Endothelial cell of umbilical vein (primary cell): Measurements from ENCODE around the gene MTX1. TPM values are rescaled to one million over a fixed set of nuclear protein-coding genes. Genes with fewer than 3 reads are reported as not detected.
"Not testable (repeated sequence)": the region's sequence is repeated elsewhere in the genome, so short reads cannot be mapped to it uniquely, and the experiment has no call there.

ENCODE experiments used
- BruUV-seq: library from RNA; stranded (reverse); fragments of 400-500 nt; replicated peaks from 2 replicates; lab custom pipeline; 2021; lab: Mats Ljungman, UMichigan
- CTCF ChIA-PET: fragments of 300-600, 350-600 bp; sonication (Branson Sonifier 250); formaldehyde crosslinking; loops from one replicate; lab custom pipeline; 2021; ENCODE audit warnings: antibody characterized with exemption, inconsistent platforms; lab: Charles Lee
- POLR2A ChIA-PET: fragments of 300-600, 350-600 bp; sonication (Branson Sonifier 250); formaldehyde crosslinking; loops from one replicate; lab custom pipeline; 2021; ENCODE audit warnings: antibody characterized with exemption, inconsistent platforms; lab: Charles Lee
- DNase-seq: peaks from one replicate; pipeline ENCODE4 v3.0.0-alpha.2; 2011; ENCODE audit warnings: low read depth, low spot score
- FAIRE-seq: peaks from 2 replicates; lab custom pipeline; 2011; peaks lifted over from hg19 to GRCh38; lab: Jason Lieb, UNC
- H2AFZ ChIP-seq: 2 replicates; pipeline ENCODE4 v1.6.0; 2012; ENCODE audit warnings: low read depth, low read length, control low read depth, inconsistent platforms
- H3K27ac ChIP-seq: 2 replicates; pipeline ENCODE4 v1.5.1; 2011; ENCODE audit warnings: low read depth, mild to moderate bottlenecking, control low read depth, low read length, moderate library complexity; ENCODE audit not compliant: insufficient read depth
- H3K27me3 ChIP-seq, 2 experiments: 2 replicates each; pipeline versions ENCODE4 v1.6.0 to v1.6.1; 2011; ENCODE audit warnings: low read length in 2 of 2, mixed read lengths in 1 of 2; ENCODE audit not compliant: control insufficient read depth in 2 of 2, insufficient read depth in 2 of 2
- H3K36me3 ChIP-seq, 2 experiments: 2 replicates in 1 of 2; 3 replicates in 1 of 2; pipeline ENCODE4 v1.5.1; 2011; ENCODE audit warnings: low read length in 2 of 2, mild to moderate bottlenecking in 1 of 2, moderate library complexity in 1 of 2; ENCODE audit not compliant: control insufficient read depth in 2 of 2, insufficient read depth in 2 of 2; ENCODE audit errors: extremely low read depth in 1 of 2
- H3K4me1 ChIP-seq: 3 replicates; pipeline ENCODE4 v1.5.1; 2011; ENCODE audit warnings: mild to moderate bottlenecking, low read length; ENCODE audit not compliant: control insufficient read depth, insufficient read depth; ENCODE audit errors: extremely low read depth
- H3K4me2 ChIP-seq: 2 replicates; pipeline ENCODE4 v1.6.1; 2011; ENCODE audit warnings: low read length, control low read depth, mixed read lengths; ENCODE audit not compliant: insufficient read depth
- H3K4me3 ChIP-seq, 3 experiments: fragments of 200-600 bp in 1 of 3; sonication (generic), shearing (Covaris generic) in 1 of 3; replicated peaks in 1 of 3; 2 replicates each; pipeline ENCODE4 v1.5.1; 2011 to 2016; ENCODE audit warnings: control low read depth in 3 of 3, low read length in 3 of 3, mild to moderate bottlenecking in 2 of 3, inconsistent platforms in 1 of 3, low read depth in 1 of 3, moderate library complexity in 1 of 3; ENCODE audit not compliant: insufficient read depth in 1 of 3
- H3K79me2 ChIP-seq: 2 replicates; pipeline ENCODE4 v1.6.0; 2012; ENCODE audit warnings: low read length, inconsistent platforms; ENCODE audit not compliant: control insufficient read depth, insufficient read depth
- H3K9ac ChIP-seq: replicated peaks from 2 replicates; pipeline ENCODE3; 2011; ENCODE audit warnings: low read length, control low read depth; ENCODE audit not compliant: insufficient read depth; ENCODE audit errors: extremely low read depth
- H3K9me1 ChIP-seq: replicated peaks from 3 replicates; pipeline ENCODE4 v1.6.0; 2011; ENCODE audit warnings: mild to moderate bottlenecking, low read length; ENCODE audit not compliant: control insufficient read depth, insufficient read depth; ENCODE audit errors: extremely low read depth
- H3K9me3 ChIP-seq: replicated peaks from 2 replicates; pipeline ENCODE4 v1.5.1; 2012; ENCODE audit warnings: low read length, inconsistent platforms; ENCODE audit not compliant: control insufficient read depth, insufficient read depth
- H4K20me1 ChIP-seq: replicated peaks from 2 replicates; pipeline ENCODE3; 2011; ENCODE audit warnings: mild to moderate bottlenecking, low read length; ENCODE audit not compliant: control insufficient read depth, insufficient read depth; ENCODE audit errors: extremely low read depth
- FOS ChIP-seq: IDR thresholded peaks from 2 replicates; pipeline ENCODE4 v1.6.1; 2011; ENCODE audit warnings: mild to moderate bottlenecking, low read length, moderate library complexity, borderline replicate concordance; ENCODE audit not compliant: insufficient read depth
- GATA2 ChIP-seq: IDR thresholded peaks from 2 replicates; pipeline ENCODE4 v1.7.0; 2011; ENCODE audit warnings: low read depth, mild to moderate bottlenecking, moderate library complexity, mixed read lengths, low read length; ENCODE audit not compliant: insufficient read length, insufficient read depth
- JUN ChIP-seq: IDR thresholded peaks from 2 replicates; pipeline ENCODE4 v1.6.1; 2011; ENCODE audit warnings: borderline replicate concordance, low read depth; ENCODE audit not compliant: insufficient read length, insufficient read depth
- MYC ChIP-seq: IDR thresholded peaks from one replicate; pipeline ENCODE4 v1.6.1; 2011; ENCODE audit warnings: mild to moderate bottlenecking, low read depth, low read length
- POLR2A ChIP-seq: IDR thresholded peaks from 2 replicates; pipeline ENCODE4 v1.6.1; 2012; ENCODE audit warnings: low read depth, mild to moderate bottlenecking, control low read depth, low read length
- dilution Hi-C: fragments of 300-500 bp; cut with MboI; formaldehyde crosslinking; loops from one replicate; pipeline ENCODE4 v1.15.0; 2019; ENCODE audit warnings: low sequenced_read_pairs; ENCODE audit not compliant: extremely low pct_ligation_motif_present
- intact Hi-C: fragments of 100-400 bp; cut with micrococcal nuclease; formaldehyde crosslinking; loops from one replicate; pipeline ENCODE4 v1.10.0; 2022
- polyA plus RNA-seq, 4 experiments: library from polyadenylated mRNA; depleted of rRNA in 3 of 4; stranded (reverse) in 3 of 4; unstranded in 1 of 4; fragments of >200 nt; gene quantifications; 2 replicates each; pipeline versions ENCODE4 v1.2.1 to v1.2.3, GENCODE V29; 2011 to 2012; ENCODE audit warnings: missing spikeins in 1 of 4
- total RNA-seq: library from RNA; stranded (reverse); gene quantifications from 2 replicates; pipeline ENCODE4 v1.2.3, GENCODE V29; 2021
- TF ChIP-seq, protein P1 (sequence below), 2 donors: IDR thresholded peaks; 1 replicate in 1 of 2; 2 replicates in 1 of 2; pipeline ENCODE4 v1.5.1; 2011; ENCODE audit warnings: low read length in 2 of 2, mild to moderate bottlenecking in 2 of 2, moderate library complexity in 2 of 2, control low read depth in 1 of 2, inconsistent platforms in 1 of 2, low read depth in 1 of 2; ENCODE audit not compliant: insufficient read depth in 1 of 2; ENCODE audit errors: extremely low read depth in 1 of 2
- TF ChIP-seq, protein P2 (sequence below): IDR thresholded peaks from 2 replicates; pipeline ENCODE4 v1.6.1; 2011; ENCODE audit not compliant: insufficient read depth, insufficient read length

MTX1 gene
- total and polyA plus RNA-seq, 2 donors (not counting 3 experiments of a cell fraction or from before 2014, with no cell fraction given): 53.0 to 109 TPM

GRCh38 chr1:155160128-155160527 is 48.4 kb upstream of the MTX1 start:
- no peaks in the 10 kb centered on the region for H3K36me3 ChIP-seq
- no peaks in the 10 kb centered on the region for H3K9me1 ChIP-seq
- H3K9me3 ChIP-seq: no peaks in the 10 kb centered on the region
- POLR2A ChIA-PET: no interaction called here
- no peaks in the 10 kb centered on the region for H3K4me1 ChIP-seq
- DNase-seq: no peak
- H3K4me2 ChIP-seq: no peak overlapping the region
- no peaks in the 10 kb centered on the region for H3K27me3 ChIP-seq
- no peak overlapping the region for H3K9ac ChIP-seq
- no peak overlapping the region for H2AFZ ChIP-seq
- no peak overlapping the region for H3K4me3 ChIP-seq
- H4K20me1 ChIP-seq: no peaks in the 10 kb centered on the region
- no peak overlapping the region for H3K27ac ChIP-seq
- CTCF ChIA-PET: interaction anchor here (1.6 kb wide), 1 partner anchor 69 kb away, joined by 8 read pairs; no protein-coding TSS in a partner anchor
- FAIRE-seq: no peak
- no peaks in the 10 kb centered on the region for H3K79me2 ChIP-seq
- BruUV-seq: no TSS peak
- intact Hi-C loops: no loop called here
- no peak for TF ChIP-seq MYC
- TF ChIP-seq FOS: no peak
- TF ChIP-seq, protein P1, sequence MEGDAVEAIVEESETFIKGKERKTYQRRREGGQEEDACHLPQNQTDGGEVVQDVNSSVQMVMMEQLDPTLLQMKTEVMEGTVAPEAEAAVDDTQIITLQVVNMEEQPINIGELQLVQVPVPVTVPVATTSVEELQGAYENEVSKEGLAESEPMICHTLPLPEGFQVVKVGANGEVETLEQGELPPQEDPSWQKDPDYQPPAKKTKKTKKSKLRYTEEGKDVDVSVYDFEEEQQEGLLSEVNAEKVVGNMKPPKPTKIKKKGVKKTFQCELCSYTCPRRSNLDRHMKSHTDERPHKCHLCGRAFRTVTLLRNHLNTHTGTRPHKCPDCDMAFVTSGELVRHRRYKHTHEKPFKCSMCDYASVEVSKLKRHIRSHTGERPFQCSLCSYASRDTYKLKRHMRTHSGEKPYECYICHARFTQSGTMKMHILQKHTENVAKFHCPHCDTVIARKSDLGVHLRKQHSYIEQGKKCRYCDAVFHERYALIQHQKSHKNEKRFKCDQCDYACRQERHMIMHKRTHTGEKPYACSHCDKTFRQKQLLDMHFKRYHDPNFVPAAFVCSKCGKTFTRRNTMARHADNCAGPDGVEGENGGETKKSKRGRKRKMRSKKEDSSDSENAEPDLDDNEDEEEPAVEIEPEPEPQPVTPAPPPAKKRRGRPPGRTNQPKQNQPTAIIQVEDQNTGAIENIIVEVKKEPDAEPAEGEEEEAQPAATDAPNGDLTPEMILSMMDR (IDR thresholded peaks at IDR 0.05; ENCODE audit: extremely low read depth in 1 of 2, insufficient read depth in 1 of 2, low read depth in 1 of 2, low read length in 2 of 2): no peak
- TF ChIP-seq JUN: no peak
- no peak for TF ChIP-seq GATA2
- TF ChIP-seq POLR2A: no peak
- TF ChIP-seq, protein P2, sequence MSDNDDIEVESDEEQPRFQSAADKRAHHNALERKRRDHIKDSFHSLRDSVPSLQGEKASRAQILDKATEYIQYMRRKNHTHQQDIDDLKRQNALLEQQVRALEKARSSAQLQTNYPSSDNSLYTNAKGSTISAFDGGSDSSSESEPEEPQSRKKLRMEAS: no peak
- dilution Hi-C loops: no loop called here

DNA sequence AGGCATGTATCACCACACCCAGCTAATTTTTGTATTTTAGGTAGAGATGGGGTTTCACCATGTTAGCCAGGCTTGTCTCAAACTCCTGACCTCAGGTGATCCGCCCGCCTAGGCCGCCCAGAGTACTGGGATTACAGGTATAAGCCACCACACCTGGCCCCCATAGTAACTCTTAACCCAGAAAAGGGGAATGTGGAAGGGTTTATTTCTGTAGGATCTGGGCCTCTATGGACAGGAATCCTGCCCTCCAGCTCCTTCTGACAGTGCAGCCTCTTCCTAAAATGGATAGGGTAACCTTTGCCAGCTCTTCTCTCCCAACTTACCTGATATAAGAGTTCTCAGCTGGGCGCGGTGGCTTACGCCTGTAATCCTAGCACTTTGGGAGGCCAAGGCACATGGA is 45.9 kb upstream of the MTX1 start:
- CTCF ChIA-PET: interaction anchor here (1.8 kb wide), 1 partner anchor 71 kb away, joined by 12 read pairs; no protein-coding TSS in a partner anchor
- H3K79me2 ChIP-seq, H3K27me3 ChIP-seq, H3K9me3 ChIP-seq, H3K36me3 ChIP-seq, dilution Hi-C loops, H4K20me1 ChIP-seq, POLR2A ChIA-PET, H2AFZ ChIP-seq, BruUV-seq, FAIRE-seq, DNase-seq, intact Hi-C loops, H3K9me1 ChIP-seq, H3K4me3 ChIP-seq, H3K27ac ChIP-seq, H3K9ac ChIP-seq, H3K4me2 ChIP-seq: not testable (repeated sequence)
- H3K4me1 ChIP-seq: peaks cover 15% of the 10 kb centered on the region

GRCh38 chr1:155163785-155164184 is 44.7 kb upstream of the MTX1 start:
- H3K79me2 ChIP-seq, H3K9me1 ChIP-seq, H3K27ac ChIP-seq, dilution Hi-C loops, H3K4me2 ChIP-seq, H3K27me3 ChIP-seq, H2AFZ ChIP-seq, FAIRE-seq, BruUV-seq, H4K20me1 ChIP-seq, DNase-seq, POLR2A ChIA-PET, H3K36me3 ChIP-seq, H3K9me3 ChIP-seq, H3K4me3 ChIP-seq, H3K9ac ChIP-seq, intact Hi-C loops: not testable (repeated sequence)
- CTCF ChIA-PET: interaction anchor here (1.5 to 1.8 kb wide), 2 partner anchors 72 kb away, joined by 6 to 12 read pairs; no protein-coding TSS in a partner anchor
- peaks cover 16% of the 10 kb centered on the region for H3K4me1 ChIP-seq
